ENCODE results near the gene IYD.

Gene IYD

DNA sequence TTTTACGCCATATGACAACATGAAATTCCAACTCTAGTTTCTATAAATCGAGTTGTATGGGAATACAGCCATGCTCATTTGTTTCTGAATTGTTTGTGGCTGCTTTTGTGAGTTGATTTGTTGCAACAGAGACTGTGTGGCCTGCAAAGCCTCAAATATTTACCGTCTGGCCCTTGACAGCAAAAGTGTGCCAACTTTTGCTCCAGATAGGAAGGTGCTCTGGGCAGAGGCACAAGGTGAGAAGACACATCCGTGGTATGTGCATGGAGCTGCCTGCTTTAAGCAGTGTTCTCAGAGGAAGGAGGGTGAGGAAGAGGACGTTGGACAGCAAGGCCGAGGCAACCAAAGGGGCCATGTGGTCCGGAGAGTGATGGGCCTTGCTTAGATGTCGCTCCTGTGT, 57.4 kb downstream of the IYD start:
- no peak for DNase-seq (ENCODE audit: low read depth)
- no peak overlapping the region for H3K4me3 ChIP-seq (ENCODE audit: low read depth, low read length)
- TF ChIP-seq, protein P1, sequence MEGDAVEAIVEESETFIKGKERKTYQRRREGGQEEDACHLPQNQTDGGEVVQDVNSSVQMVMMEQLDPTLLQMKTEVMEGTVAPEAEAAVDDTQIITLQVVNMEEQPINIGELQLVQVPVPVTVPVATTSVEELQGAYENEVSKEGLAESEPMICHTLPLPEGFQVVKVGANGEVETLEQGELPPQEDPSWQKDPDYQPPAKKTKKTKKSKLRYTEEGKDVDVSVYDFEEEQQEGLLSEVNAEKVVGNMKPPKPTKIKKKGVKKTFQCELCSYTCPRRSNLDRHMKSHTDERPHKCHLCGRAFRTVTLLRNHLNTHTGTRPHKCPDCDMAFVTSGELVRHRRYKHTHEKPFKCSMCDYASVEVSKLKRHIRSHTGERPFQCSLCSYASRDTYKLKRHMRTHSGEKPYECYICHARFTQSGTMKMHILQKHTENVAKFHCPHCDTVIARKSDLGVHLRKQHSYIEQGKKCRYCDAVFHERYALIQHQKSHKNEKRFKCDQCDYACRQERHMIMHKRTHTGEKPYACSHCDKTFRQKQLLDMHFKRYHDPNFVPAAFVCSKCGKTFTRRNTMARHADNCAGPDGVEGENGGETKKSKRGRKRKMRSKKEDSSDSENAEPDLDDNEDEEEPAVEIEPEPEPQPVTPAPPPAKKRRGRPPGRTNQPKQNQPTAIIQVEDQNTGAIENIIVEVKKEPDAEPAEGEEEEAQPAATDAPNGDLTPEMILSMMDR (IDR thresholded peaks at IDR 0.05; ENCODE audit: insufficient read depth, low read depth, low read length, missing control alignments) = no peak

DNA sequence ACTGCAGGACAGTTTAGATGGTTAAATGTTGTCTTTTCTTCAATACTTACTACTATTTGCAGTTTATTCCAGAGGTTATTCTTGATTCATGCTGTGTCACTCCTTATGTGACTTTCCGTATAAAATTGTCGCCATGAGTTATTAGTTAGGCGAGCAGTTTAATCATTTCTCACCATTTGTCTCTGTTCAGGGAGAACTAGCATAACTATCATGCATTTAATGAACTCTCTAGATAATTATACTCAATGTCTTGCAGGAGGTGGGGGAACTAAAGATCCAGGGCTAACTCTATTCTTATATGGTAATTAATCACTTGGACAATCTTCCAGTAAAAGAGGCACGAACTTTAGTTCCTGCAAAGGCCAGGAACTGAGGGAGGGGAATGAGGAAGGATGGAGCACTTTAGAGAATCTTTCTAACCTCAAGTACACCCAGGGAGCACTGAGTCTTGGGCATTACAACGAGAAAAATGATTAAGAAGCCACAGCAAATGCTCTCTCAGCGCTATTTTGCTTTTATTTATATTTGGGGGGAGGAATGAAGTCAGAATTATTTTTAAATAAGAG, 58.3 kb downstream of the IYD start:
- no peak overlapping the region for H3K4me3 ChIP-seq (ENCODE audit: low read depth, low read length)
- TF ChIP-seq, protein P1 (IDR thresholded peaks at IDR 0.05; ENCODE audit: insufficient read depth, low read depth, low read length, missing control alignments) = no peak
- DNase-seq (ENCODE audit: low read depth) = no peak

DNA sequence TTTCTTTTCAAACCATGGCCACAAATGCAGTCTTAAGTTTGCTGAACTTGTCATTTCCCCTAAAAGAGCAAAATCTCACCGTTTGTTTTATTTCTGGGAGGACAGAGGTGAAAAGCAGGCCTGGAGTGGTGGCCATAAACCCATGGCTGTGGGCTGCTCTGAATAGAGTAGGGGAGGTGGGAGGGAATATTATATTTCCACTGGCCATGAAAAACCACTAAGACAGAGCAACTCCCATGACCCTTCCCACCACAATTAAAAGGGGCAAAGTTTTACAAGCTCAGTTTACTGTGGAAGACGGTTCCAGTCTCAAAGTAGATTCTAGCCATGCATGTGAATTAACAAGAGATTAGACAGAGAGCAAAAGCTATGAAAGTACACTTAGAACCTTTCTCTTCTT, 59.0 kb downstream of the IYD start:
- no peak for DNase-seq (ENCODE audit: low read depth)
- TF ChIP-seq, protein P1 (IDR thresholded peaks at IDR 0.05; ENCODE audit: insufficient read depth, low read depth, low read length, missing control alignments) = no peak

DNA sequence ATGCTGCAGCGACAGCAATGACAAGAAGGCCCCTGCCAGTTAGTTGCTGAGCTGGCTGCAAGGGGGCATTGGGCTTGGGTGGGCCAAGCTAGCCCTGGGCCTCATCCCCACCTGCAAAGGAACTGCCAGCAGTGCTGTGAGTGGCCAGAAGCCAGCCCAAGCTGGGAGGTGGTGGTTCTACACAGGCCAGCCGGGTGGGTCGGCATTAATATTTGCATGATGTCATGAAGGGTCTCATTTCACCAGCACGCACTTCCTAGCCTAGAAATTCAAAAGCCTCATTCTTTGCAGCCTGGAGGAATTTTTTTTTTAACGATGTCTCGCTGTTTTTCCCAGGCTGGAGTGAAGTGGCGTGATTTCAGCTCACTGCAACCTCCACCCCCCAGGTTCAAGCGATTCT, 62.0 kb downstream of the IYD start:
- TF ChIP-seq, protein P1 (IDR thresholded peaks at IDR 0.05; ENCODE audit: insufficient read depth, low read depth, low read length, missing control alignments) = no peak
- no peak overlapping the region for H3K4me3 ChIP-seq (ENCODE audit: low read depth, low read length)
- no peak for DNase-seq (ENCODE audit: low read depth)

More for the DNA sequence above, 59.0 kb downstream of the IYD start:
- H3K4me3 ChIP-seq (ENCODE audit: low read depth, low read length) = no peak overlapping the region

DNA sequence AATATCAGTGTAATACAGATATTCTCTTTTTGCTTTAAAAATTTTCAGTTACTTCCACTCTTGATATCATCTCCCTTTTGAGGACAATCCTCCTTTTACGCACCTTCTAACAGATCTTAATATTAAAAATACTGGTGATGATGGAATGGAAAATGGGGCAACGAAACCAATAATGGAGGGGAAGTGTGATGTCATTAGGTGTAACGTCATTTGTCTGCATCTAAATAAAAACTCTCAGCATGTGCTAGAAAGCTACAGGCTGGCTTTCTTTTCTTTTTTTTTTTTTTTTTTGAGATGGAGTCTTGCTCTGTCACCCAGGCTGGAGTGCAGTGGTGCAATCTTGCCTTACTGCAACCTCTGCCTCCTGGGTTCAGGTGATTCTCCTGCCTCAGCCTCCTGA, 66.5 kb downstream of the IYD start:
- no peak for DNase-seq (ENCODE audit: low read depth)
- TF ChIP-seq, protein P1 (IDR thresholded peaks at IDR 0.05; ENCODE audit: insufficient read depth, low read depth, low read length, missing control alignments) = no peak
- no peak overlapping the region for H3K4me3 ChIP-seq (ENCODE audit: low read depth, low read length)

DNA sequence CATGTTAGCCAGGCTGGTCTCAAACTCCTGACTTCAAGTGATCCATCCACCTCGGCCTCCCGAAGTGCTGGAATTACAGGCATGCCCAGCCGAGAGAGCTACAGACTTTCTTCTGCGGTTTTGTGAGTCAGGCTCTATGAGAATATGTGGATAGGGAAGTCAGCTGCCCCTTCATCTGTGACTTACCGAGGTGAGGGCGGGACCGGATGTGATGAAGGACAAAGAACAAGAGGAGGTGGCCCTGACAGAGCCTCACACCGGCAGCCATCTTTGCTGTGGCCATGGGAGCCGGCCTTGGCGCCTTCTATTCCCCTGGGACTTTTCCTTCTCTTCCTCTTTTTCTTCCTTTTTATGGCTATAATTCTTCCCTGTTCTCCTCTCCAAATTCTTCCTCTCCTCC, 67.0 kb downstream of the IYD start:
- DNase-seq (ENCODE audit: low read depth) = no peak
- H3K4me3 ChIP-seq (ENCODE audit: low read depth, low read length) = no peak overlapping the region
- TF ChIP-seq, protein P1 (IDR thresholded peaks at IDR 0.05; ENCODE audit: insufficient read depth, low read depth, low read length, missing control alignments) = no peak

DNA sequence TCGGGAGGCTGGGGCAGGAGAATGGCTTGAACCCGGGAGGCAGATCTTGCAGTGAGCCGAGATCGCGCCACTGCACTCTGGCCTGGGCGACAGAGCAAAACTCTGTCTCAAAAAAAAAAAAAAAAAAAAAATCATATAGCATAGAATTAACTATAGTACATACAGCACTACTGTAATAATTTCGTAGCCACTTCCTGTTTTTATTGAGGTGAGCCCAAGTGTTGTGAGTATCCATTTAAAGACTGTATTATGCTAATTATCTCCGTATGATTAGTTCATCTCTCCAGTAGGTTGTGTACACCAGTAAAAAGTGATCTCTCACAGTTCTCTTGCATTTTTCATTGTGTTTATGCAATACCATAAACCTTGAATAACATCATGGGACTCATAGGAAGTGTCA, 70.6 kb downstream of the IYD start:
- H3K4me3 ChIP-seq (ENCODE audit: low read depth, low read length) = no peak overlapping the region
- TF ChIP-seq, protein P1 (IDR thresholded peaks at IDR 0.05; ENCODE audit: insufficient read depth, low read depth, low read length, missing control alignments) = no peak
- no peak for DNase-seq (ENCODE audit: low read depth)
